ENCODE results near the gene DCN. TPM values are rescaled to one million over a fixed set of nuclear protein-coding genes. Genes with fewer than 3 reads are reported as not detected.
"Not testable (repeated sequence)": the region's sequence is repeated elsewhere in the genome, so short reads cannot be mapped to it uniquely, and the experiment has no call there.

DCN gene, protein sequence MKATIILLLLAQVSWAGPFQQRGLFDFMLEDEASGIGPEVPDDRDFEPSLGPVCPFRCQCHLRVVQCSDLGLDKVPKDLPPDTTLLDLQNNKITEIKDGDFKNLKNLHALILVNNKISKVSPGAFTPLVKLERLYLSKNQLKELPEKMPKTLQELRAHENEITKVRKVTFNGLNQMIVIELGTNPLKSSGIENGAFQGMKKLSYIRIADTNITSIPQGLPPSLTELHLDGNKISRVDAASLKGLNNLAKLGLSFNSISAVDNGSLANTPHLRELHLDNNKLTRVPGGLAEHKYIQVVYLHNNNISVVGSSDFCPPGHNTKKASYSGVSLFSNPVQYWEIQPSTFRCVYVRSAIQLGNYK
- polyA plus RNA-seq (ENCODE audit: insufficient read length in 3 of 3) = 100 to 1,000 TPM; 459 to 519 (median 484) TPM
- long read RNA-seq, donor 1, full-length matches to known transcripts = 44 of 58 reads
- long read RNA-seq, donor 1, partial matches to known transcripts = 14 of 58 reads
- long read RNA-seq, donor 1, other reads (novel, unspliced or antisense) = 0 of 58 reads
- long read RNA-seq, donor 2, full-length matches to known transcripts = 83 of 128 reads
- long read RNA-seq, donor 2, partial matches to known transcripts = 45 of 128 reads
- long read RNA-seq, donor 2, other reads (novel, unspliced or antisense) = 0 of 128 reads
- long read RNA-seq, donor 3, full-length matches to known transcripts = 179 of 244 reads
- long read RNA-seq, donor 3, partial matches to known transcripts = 65 of 244 reads
- long read RNA-seq, donor 3, other reads (novel, unspliced or antisense) = 0 of 244 reads
- long read RNA-seq, donor 4, full-length matches to known transcripts = 81 of 98 reads
- long read RNA-seq, donor 4, partial matches to known transcripts = 17 of 98 reads
- long read RNA-seq, donor 4, other reads (novel, unspliced or antisense) = 0 of 98 reads
- long read RNA-seq, donor 5 = 0 reads
- long read RNA-seq, donor 6, full-length matches to known transcripts = 75 of 103 reads
- long read RNA-seq, donor 6, partial matches to known transcripts = 28 of 103 reads
- long read RNA-seq, donor 6, other reads (novel, unspliced or antisense) = 0 of 103 reads
- long read RNA-seq, donor 7, full-length matches to known transcripts = 101 of 141 reads
- long read RNA-seq, donor 7, partial matches to known transcripts = 40 of 141 reads
- long read RNA-seq, donor 7, other reads (novel, unspliced or antisense) = 0 of 141 reads
- long read RNA-seq, donor 8, full-length matches to known transcripts = 84 of 132 reads
- long read RNA-seq, donor 8, partial matches to known transcripts = 48 of 132 reads
- long read RNA-seq, donor 8, other reads (novel, unspliced or antisense) = 0 of 132 reads
- long read RNA-seq, donor 9, full-length matches to known transcripts = 79 of 108 reads
- long read RNA-seq, donor 9, partial matches to known transcripts = 29 of 108 reads
- long read RNA-seq, donor 9, other reads (novel, unspliced or antisense) = 0 of 108 reads
- long read RNA-seq, donor 10, full-length matches to known transcripts = 92 of 115 reads
- long read RNA-seq, donor 10, partial matches to known transcripts = 23 of 115 reads
- long read RNA-seq, donor 10, other reads (novel, unspliced or antisense) = 0 of 115 reads
- long read RNA-seq, donor 11, full-length matches to known transcripts = 72 of 94 reads
- long read RNA-seq, donor 11, partial matches to known transcripts = 22 of 94 reads
- long read RNA-seq, donor 11, other reads (novel, unspliced or antisense) = 0 of 94 reads
- long read RNA-seq, donor 12, full-length matches to known transcripts = 37 of 55 reads
- long read RNA-seq, donor 12, partial matches to known transcripts = 18 of 55 reads
- long read RNA-seq, donor 12, other reads (novel, unspliced or antisense) = 0 of 55 reads
- long read RNA-seq, donor 13 = 0 reads
- long read RNA-seq, donor 14, full-length matches to known transcripts = 122 of 163 reads
- long read RNA-seq, donor 14, partial matches to known transcripts = 41 of 163 reads
- long read RNA-seq, donor 14, other reads (novel, unspliced or antisense) = 0 of 163 reads
- long read RNA-seq, donor 15, full-length matches to known transcripts = 36 of 36 reads
- long read RNA-seq, donor 15, partial matches to known transcripts = 0 of 36 reads
- long read RNA-seq, donor 15, other reads (novel, unspliced or antisense) = 0 of 36 reads
- long read RNA-seq, donor 16, full-length matches to known transcripts = 248 of 344 reads
- long read RNA-seq, donor 16, partial matches to known transcripts = 96 of 344 reads
- long read RNA-seq, donor 16, other reads (novel, unspliced or antisense) = 0 of 344 reads

DNA sequence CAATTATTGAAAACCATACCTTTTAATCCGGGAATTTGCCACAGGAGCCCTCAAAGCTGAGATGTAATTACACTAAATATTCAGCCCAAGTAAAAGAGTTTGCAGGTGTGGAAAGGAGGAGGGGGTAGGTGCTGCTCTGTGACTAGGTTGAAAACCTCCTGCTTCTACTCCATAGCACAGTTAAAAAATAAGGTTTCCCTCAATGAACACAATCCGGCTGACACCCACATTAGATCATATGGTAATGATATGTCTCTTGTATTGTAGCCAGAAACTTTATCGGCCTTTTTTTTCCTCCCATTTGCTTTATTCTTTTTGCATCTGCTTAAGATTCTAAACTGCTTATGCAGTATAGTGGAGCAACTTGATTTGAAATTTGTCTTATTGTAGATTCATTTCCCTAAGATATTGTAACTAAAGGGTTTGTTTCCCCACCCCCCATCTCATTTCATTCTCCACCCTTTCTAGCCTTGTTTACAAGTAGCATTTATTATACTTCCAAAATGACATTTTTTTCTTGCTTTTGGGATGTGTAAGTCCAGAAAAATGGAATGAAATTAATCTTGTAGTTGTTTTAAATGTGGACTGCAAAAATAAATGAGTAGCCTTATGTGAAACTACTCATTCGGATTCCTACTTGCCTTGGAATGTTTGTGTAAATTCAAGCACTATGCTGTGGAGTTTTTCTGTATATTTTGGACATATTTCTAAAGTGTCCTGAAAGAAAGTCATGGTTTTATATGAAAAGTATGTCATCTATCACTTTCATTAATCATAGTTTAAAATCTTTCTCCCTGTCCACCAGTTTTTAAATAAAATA, at the start of gene DCN:
Gene DCN, minus strand, starts transcription at position 182 of the 820 bp plus-strand sequence. CDS start 4,265 bp downstream, outside the sequence.
- DNase-seq (ENCODE audit: extremely low read depth in 1 of 11, low read depth in 9 of 11, low spot score in 4 of 11) = no peak

DNA sequence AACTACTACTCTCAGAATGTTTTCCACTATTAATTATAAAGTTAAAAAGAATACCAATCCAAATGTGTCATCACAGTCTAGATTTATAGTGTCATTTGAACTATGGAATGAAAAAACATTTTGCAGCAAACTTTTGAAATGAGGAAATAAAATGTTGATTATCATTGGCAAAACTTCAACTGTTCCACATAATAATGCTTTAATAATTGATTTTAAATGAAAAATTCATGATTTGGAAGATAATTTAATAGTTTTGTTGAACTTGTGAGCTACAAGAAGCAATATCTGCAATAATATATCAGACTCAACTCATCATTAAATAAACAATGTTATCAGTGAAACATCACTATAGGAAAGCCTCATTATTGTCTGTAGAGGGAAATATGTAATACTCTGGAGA, 48.2 kb upstream of the DCN start:
- peak in 1 of 11 donors; percentile 35 for DNase-seq (ENCODE audit: extremely low read depth in 1 of 11, low read depth in 9 of 11, low spot score in 4 of 11)

DNA sequence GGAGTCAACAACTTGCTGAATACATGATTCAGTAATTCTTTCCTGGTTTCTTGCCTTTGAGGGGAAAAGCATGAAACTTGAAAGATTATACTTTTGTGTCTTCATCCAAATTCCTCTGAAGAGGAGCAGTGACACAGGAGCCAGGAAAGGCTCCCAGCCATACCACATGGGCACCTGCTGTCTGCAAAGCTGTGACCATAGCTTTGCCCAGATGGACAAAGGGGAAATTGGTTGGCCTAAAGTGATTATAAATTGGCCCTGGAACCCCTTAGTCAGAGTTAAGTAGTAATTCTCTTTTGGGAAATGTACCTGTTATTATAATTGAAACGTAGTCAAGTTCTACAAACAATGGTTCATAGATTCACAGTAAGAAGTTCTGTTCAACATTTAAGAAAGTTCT, 44.3 kb upstream of the DCN start:
- no peak for DNase-seq (ENCODE audit: extremely low read depth in 1 of 11, low read depth in 9 of 11, low spot score in 4 of 11)

DNA sequence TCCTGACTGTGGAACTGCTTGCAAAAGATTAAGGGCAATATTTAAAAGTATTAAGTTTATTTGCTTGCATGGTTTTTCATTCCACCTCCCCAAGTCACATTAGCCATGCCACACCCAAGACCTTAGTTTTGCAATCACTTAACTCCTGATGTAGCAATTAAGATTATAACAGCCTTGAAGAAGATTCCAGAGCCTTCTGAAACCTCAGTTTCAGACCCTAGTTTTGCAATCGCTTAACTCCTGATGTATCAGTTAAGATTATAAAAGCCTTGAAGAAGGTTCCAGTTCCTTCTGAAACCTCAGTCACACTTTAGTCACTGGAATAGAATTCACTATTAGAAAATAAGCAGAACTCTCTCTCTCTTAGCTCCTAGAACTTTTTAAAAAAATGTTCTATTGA, 42.7 kb upstream of the DCN start:
- DNase-seq (ENCODE audit: extremely low read depth in 1 of 11, low read depth in 9 of 11, low spot score in 4 of 11) = no peak

DNA sequence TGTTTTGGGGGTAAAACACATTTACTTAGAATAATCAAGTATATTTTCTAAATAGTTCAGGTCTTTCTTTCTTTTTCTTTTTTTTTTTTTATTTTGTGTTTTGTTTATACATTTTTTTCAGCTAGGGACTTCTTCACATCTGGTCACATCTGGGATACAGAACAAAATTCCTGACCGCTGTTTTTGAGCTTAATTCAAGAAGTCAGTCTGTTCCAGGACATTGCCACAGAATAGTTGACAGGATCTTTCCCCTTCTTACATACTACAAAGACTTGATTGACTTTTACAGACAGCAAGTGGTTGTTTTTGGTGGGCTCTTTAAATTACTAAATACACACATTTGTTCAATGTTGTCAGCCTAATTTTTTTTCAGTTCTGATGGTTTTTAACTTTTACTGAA, 41.8 kb upstream of the DCN start:
- no peak for DNase-seq (ENCODE audit: extremely low read depth in 1 of 11, low read depth in 9 of 11, low spot score in 4 of 11)

DNA sequence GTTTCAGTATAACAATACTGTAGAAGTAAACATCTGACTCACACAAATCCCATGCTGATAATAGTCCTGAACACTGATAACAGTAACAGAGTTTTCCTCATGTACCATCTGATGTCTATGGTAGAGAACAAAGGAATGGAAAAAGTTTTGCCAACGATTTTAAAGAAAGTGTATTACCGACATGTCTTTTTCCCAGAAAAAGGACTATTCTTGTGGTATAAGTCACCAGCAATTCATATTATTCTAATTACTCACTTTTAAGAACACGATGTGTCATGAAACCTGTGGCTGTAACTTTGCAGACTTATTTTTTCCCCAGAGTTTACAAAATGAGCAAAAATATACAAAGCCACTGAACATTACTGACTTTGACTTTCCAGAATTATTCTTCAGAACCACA, 40.1 kb upstream of the DCN start:
- DNase-seq (ENCODE audit: extremely low read depth in 1 of 11, low read depth in 9 of 11, low spot score in 4 of 11) = no peak

DNA sequence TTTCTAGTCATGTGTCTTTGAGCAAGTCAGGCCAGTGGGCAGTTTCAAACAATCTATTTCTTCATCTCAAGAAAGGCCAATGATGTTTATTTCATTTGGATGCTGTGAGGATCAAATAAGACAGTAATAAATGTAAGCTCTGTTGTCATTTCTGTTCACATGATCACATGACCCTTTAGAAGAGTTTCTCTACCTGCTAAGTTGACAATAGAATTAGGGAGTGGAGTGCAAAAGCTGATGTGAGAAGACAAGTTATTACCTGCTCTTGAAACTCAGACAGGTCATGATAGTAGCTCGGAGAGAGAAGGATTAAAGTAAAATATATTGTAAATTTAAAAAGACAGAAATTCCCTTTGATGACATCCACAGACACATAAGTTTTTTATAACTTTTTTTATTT, 37.3 kb upstream of the DCN start:
- no peak for DNase-seq (ENCODE audit: extremely low read depth in 1 of 11, low read depth in 9 of 11, low spot score in 4 of 11)

DNA sequence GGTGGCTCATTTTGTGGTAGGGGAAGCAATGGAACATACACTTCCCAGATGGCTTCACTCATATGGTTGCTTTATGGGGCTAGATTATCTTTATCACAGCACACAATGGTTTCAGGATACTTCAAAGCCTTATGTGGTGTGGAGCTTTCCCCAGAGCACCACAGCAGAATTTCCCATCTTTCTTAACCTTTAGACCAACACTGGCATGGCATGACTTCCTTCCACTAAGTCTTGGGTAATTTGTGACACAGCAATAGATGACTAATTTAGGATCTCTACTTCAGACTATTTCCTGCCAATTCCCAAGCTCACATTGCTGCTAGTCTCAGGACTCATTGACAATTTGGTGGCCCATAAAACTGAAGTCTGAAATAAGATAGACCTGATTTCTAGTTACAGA, 36.9 kb upstream of the DCN start:
- no peak for DNase-seq (ENCODE audit: extremely low read depth in 1 of 11, low read depth in 9 of 11, low spot score in 4 of 11)

DNA sequence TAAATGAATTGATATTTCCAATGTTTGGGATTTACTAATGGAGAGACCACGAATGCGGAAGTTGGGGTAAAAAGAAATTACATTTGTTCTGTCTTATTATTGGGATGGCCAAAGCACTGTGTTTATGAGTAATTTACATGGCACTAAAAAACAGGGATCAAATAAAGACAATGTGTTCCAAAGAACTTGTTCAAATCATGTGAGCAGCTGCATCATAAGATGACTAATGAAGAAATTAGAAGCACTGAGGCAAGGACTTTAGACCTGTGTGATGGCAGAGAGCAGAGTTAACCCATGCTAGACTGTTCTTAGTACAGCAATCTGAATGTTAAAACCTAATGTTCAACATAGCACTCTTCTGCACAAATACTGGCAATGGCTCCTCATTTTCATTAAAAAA, 34.3 kb upstream of the DCN start:
- no peak for DNase-seq (ENCODE audit: extremely low read depth in 1 of 11, low read depth in 9 of 11, low spot score in 4 of 11)

DNA sequence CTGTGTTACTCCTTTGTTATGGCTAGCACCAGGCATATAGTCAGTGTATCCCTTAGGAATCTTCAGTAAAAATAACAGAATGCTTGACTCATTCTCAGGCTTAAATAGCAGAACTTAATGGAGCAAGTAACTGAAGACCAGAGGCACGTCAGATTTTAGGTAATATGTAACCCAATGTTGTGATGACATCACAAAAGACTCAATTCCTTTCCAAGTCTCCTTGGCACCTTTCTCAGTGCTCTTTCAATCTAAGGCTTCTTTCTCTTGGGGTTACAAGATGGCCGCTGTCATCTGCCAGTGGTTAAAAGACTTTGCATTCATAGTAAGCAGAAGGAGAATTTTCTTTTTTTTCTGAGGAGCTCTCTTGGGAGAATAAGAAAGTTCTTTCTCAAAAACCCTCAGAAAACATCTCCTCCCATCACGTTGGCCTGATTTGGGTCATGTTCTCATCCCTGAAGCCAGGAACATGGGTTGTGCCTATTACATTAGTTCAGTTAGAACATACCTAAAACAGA, 33.4 kb upstream of the DCN start:
- DNase-seq (ENCODE audit: extremely low read depth in 1 of 11, low read depth in 9 of 11, low spot score in 4 of 11) = peak in 3 of 11 donors; percentile 32 to 49 (median 34)

DNA sequence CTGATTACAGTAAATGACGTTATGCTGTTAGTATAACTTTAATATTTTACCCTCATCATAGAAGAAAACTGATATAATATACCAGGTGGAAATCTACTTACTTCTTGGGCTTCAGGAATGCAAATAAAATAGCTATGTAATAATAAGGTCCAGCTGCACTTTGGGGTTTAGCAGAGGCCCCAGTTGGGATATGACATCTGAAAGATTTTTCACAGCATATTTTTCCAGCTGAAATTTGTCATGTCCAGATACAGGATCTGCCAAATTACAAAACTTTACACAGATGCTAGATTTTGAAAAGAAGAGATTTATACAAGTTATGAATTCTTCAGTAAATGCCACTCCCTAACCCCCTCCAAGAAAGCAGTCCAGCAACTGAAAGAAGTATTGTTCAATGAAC, 29.2 kb upstream of the DCN start:
- no peak for DNase-seq (ENCODE audit: extremely low read depth in 1 of 11, low read depth in 9 of 11, low spot score in 4 of 11)

DNA sequence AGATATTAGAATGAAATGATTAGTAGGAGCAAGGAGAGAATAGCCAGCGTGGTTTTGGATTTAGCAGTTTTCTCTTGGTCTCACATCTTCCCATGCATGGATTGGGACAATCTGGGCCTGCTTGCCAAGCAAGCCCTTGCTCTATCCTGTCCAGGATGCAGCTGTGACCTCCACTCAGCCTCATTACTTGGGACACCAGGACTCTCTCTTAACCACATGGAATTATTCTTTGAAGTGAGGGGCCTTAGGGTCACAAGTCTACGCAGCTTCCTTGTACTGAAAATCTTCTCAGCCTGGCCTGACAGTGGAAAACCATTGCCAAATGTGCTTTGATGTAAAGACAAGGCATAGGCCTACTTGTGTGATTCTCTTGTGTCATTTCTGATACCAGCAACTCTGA, 28.0 kb upstream of the DCN start:
- no peak for DNase-seq (ENCODE audit: extremely low read depth in 1 of 11, low read depth in 9 of 11, low spot score in 4 of 11)

DNA sequence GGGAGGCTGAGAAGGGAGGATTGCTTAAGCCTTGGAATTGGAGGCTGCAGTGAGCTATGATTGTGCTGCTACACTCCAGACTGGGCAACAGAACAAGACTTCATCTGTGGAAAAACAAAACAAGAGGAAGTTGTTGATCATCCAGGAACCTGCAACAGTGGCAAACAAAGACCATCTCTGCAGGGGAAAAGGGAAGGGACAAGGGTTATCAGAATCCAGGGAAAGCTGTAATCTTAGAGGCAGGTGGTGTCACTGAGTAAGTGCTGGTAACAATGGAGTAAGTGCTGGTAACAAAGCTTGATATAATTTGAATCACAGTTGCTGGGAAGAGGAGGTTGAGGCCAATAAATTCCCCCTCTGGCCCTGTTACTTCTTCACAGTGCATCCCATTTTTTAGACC, 27.5 kb upstream of the DCN start:
- no peak for DNase-seq (ENCODE audit: extremely low read depth in 1 of 11, low read depth in 9 of 11, low spot score in 4 of 11)

DNA sequence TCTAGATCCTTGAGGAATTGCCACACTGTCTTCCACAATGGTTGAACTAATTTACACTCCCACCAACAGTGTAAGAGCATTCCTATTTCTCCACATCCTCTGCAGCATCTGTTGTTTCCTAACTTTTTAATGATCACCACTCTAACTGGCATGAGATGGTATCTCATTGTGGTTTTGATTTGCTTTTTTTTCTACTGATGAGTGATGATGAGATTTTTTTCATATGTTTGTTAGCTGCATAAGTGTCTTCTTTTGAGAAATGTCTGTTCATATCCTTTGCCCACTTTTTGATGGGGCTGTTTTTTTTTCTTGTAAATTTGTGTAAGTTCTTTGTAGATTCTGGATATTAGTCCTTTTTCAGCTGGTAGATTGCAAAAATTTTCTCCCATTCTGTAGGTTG, 24.7 kb upstream of the DCN start:
- not testable (repeated sequence) for DNase-seq (ENCODE audit: extremely low read depth in 1 of 11, low read depth in 9 of 11, low spot score in 4 of 11)

DNA sequence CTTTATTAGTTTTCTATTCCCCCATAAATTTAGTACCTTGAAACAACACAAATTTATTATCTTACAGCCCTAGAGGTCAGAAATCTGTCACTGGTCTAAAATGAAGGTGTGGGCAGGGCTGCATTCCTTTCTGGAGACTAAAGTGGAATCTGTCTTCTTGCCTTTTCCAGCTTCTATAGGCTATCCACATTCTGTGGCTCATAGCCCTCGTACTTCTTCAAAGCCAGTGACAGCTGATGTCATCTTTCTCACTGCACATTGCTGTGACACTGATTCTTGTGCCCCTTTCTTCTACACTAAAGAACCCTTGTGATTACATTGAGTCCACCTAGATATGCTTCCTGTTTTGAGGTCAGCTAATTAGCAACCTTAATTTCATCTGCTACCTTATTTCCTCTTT, 23.2 kb upstream of the DCN start:
- no peak for DNase-seq (ENCODE audit: extremely low read depth in 1 of 11, low read depth in 9 of 11, low spot score in 4 of 11)

DNA sequence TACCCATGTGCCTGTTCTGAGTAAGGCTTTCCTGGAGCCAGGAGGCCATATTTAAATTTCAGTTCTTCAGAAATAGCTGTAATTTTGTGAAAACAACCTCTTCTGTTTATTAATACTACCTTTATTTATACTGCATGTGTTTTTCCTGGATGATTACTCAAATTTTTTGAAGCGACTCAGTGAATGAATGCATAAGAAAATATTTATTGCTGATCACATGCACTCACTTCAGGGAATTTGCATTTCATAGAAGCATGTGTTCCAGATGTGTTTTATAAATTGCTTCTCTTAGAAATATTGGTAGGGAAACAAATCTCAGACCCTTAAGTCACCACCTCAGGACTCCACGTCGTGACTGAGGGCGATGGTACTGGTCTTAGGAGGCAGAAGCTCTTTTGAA, 21.8 kb upstream of the DCN start:
- DNase-seq (ENCODE audit: extremely low read depth in 1 of 11, low read depth in 9 of 11, low spot score in 4 of 11) = no peak
